Measurements from ENCODE around the gene EBI3. TPM values are rescaled to one million over a fixed set of nuclear protein-coding genes. Genes with fewer than 3 reads are reported as not detected.

Gene EBI3
- total and polyA plus RNA-seq, 2 of the 13 experiments (the other 11 are each of a cell fraction or from before 2014, with no cell fraction given), result 3.4 TPM; not detected in 1

- Histone ChIP-seq H3K79me2 (ENCODE audit: insufficient read depth, low read length) (no peaks in the 10 kb centered on the region), H3K4me3 (replicated peaks in 1 of 3; ENCODE audit: insufficient read depth in 1 of 3, low read depth in 2 of 3, low read length in 3 of 3) (no peak overlapping the region), H3K9me3 (ENCODE audit: low read length) (no peaks in the 10 kb centered on the region), H3K27ac (ENCODE audit: extremely low read length, insufficient read depth, low read length) (no peak overlapping the region), H3K36me3 (replicated peaks in 1 of 2; ENCODE audit: control insufficient read depth in 1 of 2, insufficient read depth in 2 of 2, low read length in 2 of 2) (no peaks in the 10 kb centered on the region), H3K4me2 (ENCODE audit: low read depth, low read length) (no peak overlapping the region), H4K20me1 (ENCODE audit: insufficient read depth, low read length) (no peaks in the 10 kb centered on the region), H3K4me1 (ENCODE audit: insufficient read depth, low read length) (peaks cover 37% of the 10 kb centered on the region), H3K9ac (ENCODE audit: insufficient read depth, low read depth, low read length) (no peak overlapping the region), H2AFZ (ENCODE audit: low read length) (no peak overlapping the region), H3K27me3 (ENCODE audit: control insufficient read depth in 1 of 2, insufficient read depth in 2 of 2, low read length in 2 of 2) (no peaks in the 10 kb centered on the region; a peak in 1 of 5 replicates)
- CTCF ChIA-PET (ENCODE audit: low intra/inter-chr PET ratio, low total read pairs), result interaction anchor here (1.2 to 2.3 kb wide), 4 partner anchors 14 to 45 kb away, joined by 3 to 15 read pairs (median 6); no protein-coding TSS in a partner anchor
- TF ChIP-seq ZSCAN25 (CRISPR knock-in tag; IDR thresholded peaks at IDR 0.05) (no peak), NFATC3 (CRISPR knock-in tag; IDR thresholded peaks at IDR 0.05) (no peak), ARID4A (CRISPR knock-in tag; IDR thresholded peaks at IDR 0.05; ENCODE audit: borderline replicate concordance) (no peak)
- TF ChIP-seq, protein P1, sequence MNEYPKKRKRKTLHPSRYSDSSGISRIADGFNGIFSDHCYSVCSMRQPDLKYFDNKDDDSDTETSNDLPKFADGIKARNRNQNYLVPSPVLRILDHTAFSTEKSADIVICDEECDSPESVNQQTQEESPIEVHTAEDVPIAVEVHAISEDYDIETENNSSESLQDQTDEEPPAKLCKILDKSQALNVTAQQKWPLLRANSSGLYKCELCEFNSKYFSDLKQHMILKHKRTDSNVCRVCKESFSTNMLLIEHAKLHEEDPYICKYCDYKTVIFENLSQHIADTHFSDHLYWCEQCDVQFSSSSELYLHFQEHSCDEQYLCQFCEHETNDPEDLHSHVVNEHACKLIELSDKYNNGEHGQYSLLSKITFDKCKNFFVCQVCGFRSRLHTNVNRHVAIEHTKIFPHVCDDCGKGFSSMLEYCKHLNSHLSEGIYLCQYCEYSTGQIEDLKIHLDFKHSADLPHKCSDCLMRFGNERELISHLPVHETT (CRISPR knock-in tag; conservative IDR thresholded peaks at IDR 0.05), result no peak
- TF ChIP-seq, protein P2, sequence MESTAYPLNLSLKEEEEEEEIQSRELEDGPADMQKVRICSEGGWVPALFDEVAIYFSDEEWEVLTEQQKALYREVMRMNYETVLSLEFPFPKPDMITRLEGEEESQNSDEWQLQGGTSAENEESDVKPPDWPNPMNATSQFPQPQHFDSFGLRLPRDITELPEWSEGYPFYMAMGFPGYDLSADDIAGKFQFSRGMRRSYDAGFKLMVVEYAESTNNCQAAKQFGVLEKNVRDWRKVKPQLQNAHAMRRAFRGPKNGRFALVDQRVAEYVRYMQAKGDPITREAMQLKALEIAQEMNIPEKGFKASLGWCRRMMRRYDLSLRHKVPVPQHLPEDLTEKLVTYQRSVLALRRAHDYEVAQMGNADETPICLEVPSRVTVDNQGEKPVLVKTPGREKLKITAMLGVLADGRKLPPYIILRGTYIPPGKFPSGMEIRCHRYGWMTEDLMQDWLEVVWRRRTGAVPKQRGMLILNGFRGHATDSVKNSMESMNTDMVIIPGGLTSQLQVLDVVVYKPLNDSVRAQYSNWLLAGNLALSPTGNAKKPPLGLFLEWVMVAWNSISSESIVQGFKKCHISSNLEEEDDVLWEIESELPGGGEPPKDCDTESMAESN (CRISPR knock-in tag; conservative IDR thresholded peaks at IDR 0.05), result no peak
- ATAC-seq, result no peak
- in situ Hi-C loops (cut with HindIII; ENCODE audit: extremely low pct_ligation_motif_present, low pct_unique_long_range_greater_than_20kb) (no loop called here), intact Hi-C loops (cut with micrococcal nuclease; ENCODE audit: unreplicated experiment) (loop anchor here (5.0 kb wide), 1 partner anchor 43 kb away; no protein-coding TSS in a partner anchor)
- POLR2A ChIA-PET, result no interaction called here
- no peak for FAIRE-seq
- no peak for DNase-seq (ENCODE audit: low spot score)
- BruUV-seq (replicated peaks), result no TSS peak
- WGBS (ENCODE audit: low lambda C conversion rate), result 29% methylated on average over 6 of the region's 9 CpGs
Observed at GRCh38 chr19:4185413-4186086, 43.8 kb upstream of the EBI3 start.
